GM12878 (cell line): ENCODE results near the gene RET. TPM values are rescaled to one million over a fixed set of nuclear protein-coding genes. Genes with fewer than 3 reads are reported as not detected.

ENCODE experiments used
- ATAC-seq: fragments of 200-7000 bp; cut with Tn5 transposase; 3 replicates; pipeline ENCODE4 v1.9.1; 2020; ENCODE audit warnings: mild to moderate bottlenecking, moderate library complexity
- BruUV-seq: library from RNA; stranded (reverse); fragments of 400-500 nt; replicated peaks from 2 replicates; lab custom pipeline; 2021; lab: Mats Ljungman, UMichigan
- CTCF ChIA-PET: fragments of 300-600 bp; sonication (Branson Sonifier 250); formaldehyde crosslinking; extraction: SDS; loops from one replicate; lab custom pipeline; 2021; ENCODE audit warnings: inconsistent platforms; lab: Yijun Ruan, JAX
- POLR2A ChIA-PET: fragments of 350-600 bp; formaldehyde crosslinking; extraction: SDS; loops from one replicate; lab custom pipeline; 2021; ENCODE audit warnings: inconsistent platforms; lab: Charles Lee
- RAD21 ChIA-PET: fragments of 300-600 bp; sonication (Branson Sonifier 250); formaldehyde crosslinking; loops from one replicate; lab custom pipeline; 2023; ENCODE audit warnings: antibody characterized with exemption; ENCODE audit not compliant: unreplicated experiment; lab: Charles Lee
- SMC1A ChIA-PET: fragments of 300-600 bp; sonication (Branson Sonifier 250); formaldehyde crosslinking; loops from one replicate; lab custom pipeline; 2023; ENCODE audit not compliant: unreplicated experiment, uncharacterized antibody; lab: Charles Lee
- DNase-seq: peaks from one replicate; pipeline ENCODE4 v3.0.0-alpha.2; 2011; ENCODE audit warnings: low read depth, low spot score
- FAIRE-seq: peaks from 3 replicates; lab custom pipeline; 2011; peaks lifted over from hg19 to GRCh38; lab: Jason Lieb, UNC
- H2AFZ ChIP-seq: 2 replicates; pipeline ENCODE4 v1.6.0; 2011; ENCODE audit warnings: low read depth, low read length, control low read depth; ENCODE audit not compliant: control insufficient read depth
- H3K27ac ChIP-seq: 2 replicates; pipeline ENCODE4 v1.5.1; 2011; ENCODE audit warnings: control low read depth; ENCODE audit not compliant: control insufficient read depth, insufficient read depth
- H3K27me3 ChIP-seq, 2 experiments: replicated peaks in 1 of 2; 2 replicates each; pipeline versions ENCODE4 v1.6.0 to v1.6.1; 2011; ENCODE audit warnings: low read length in 1 of 2; ENCODE audit not compliant: control insufficient read depth in 2 of 2, insufficient read depth in 2 of 2
- H3K36me3 ChIP-seq, 2 experiments: 2 replicates each; pipeline ENCODE4 v1.5.1; 2011; ENCODE audit warnings: low read length in 1 of 2; ENCODE audit not compliant: control insufficient read depth in 2 of 2, insufficient read depth in 2 of 2
- H3K4me1 ChIP-seq: 2 replicates; pipeline ENCODE4 v1.6.1; 2011; ENCODE audit warnings: mild to moderate bottlenecking, low read length, moderate library complexity, mixed read lengths; ENCODE audit not compliant: control insufficient read depth, insufficient read depth
- H3K4me2 ChIP-seq: 2 replicates; pipeline ENCODE4 v1.6.0; 2011; ENCODE audit warnings: control low read depth; ENCODE audit not compliant: control insufficient read depth, insufficient read depth
- H3K4me3 ChIP-seq: fragments of 200-600 bp; sonication (generic); 2 replicates; pipeline ENCODE4 v1.5.1; 2016
- H3K79me2 ChIP-seq: 2 replicates; pipeline ENCODE4 v1.6.0; 2011; ENCODE audit warnings: low read length; ENCODE audit not compliant: control insufficient read depth, insufficient read depth
- H3K9ac ChIP-seq: 2 replicates; pipeline ENCODE4 v1.8.0; 2011; ENCODE audit warnings: low read length, control low read depth, mixed read lengths; ENCODE audit not compliant: control insufficient read depth, insufficient read depth
- H3K9me3 ChIP-seq: replicated peaks from 3 replicates; pipeline ENCODE4 v1.5.1; 2011; ENCODE audit warnings: mild to moderate bottlenecking, low read length; ENCODE audit not compliant: control insufficient read depth, insufficient read depth
- H4K20me1 ChIP-seq: 2 replicates; pipeline ENCODE4 v1.6.0; 2011; ENCODE audit not compliant: control insufficient read depth, insufficient read depth
- ATF3 ChIP-seq: IDR thresholded peaks from 2 replicates; pipeline ENCODE4 v1.6.1; 2011; ENCODE audit warnings: low read depth, mild to moderate bottlenecking, low read length, moderate library complexity, borderline replicate concordance; ENCODE audit errors: extremely low read depth
- BCLAF1 ChIP-seq: fragments of 450-650 bp; IDR thresholded peaks from 2 replicates; pipeline ENCODE4 v1.6.1; 2017; ENCODE audit warnings: antibody characterized with exemption, mild to moderate bottlenecking, moderate library complexity
- BHLHE40 ChIP-seq, 2 experiments: fragments of 450-650 bp in 1 of 2; IDR thresholded peaks; 2 replicates each; pipeline ENCODE4 v1.6.1; 2011 to 2017; ENCODE audit warnings: low read depth in 2 of 2, borderline replicate concordance in 1 of 2, improper control_type of control experiment in 1 of 2, low read length in 1 of 2, mild to moderate bottlenecking in 1 of 2
- DPF2 ChIP-seq: fragments of 450-650 bp; IDR thresholded peaks from 2 replicates; pipeline ENCODE4 v1.6.1; 2017; ENCODE audit warnings: mild to moderate bottlenecking
- ESRRA ChIP-seq: IDR thresholded peaks from 2 replicates; pipeline ENCODE4 v1.6.1; 2012; ENCODE audit warnings: mild to moderate bottlenecking, low read length, improper control_type of control experiment
- HDAC2 ChIP-seq: fragments of 200-600 bp; sonication (generic); IDR thresholded peaks from 2 replicates; pipeline ENCODE4 v1.6.1; 2017
- JUND ChIP-seq: IDR thresholded peaks from 2 replicates; pipeline ENCODE4 v1.6.1; 2012; ENCODE audit warnings: low read depth, mild to moderate bottlenecking, low read length, improper control_type of control experiment, moderate library complexity
- KDM1A ChIP-seq: fragments of 200-600 bp; sonication (generic); IDR thresholded peaks from 2 replicates; pipeline ENCODE4 v1.6.1; 2016; ENCODE audit warnings: borderline replicate concordance
- MLLT1 ChIP-seq: fragments of 450-650 bp; IDR thresholded peaks from 2 replicates; pipeline ENCODE4 v1.6.1; 2016; ENCODE audit warnings: mild to moderate bottlenecking
- NBN ChIP-seq: fragments of 450-650 bp; IDR thresholded peaks from 2 replicates; pipeline ENCODE4 v1.6.1; 2016
- PAX5 ChIP-seq: IDR thresholded peaks from 2 replicates; pipeline ENCODE4 v1.6.1; 2011; ENCODE audit warnings: low read depth, low read length, borderline replicate concordance
- PBX3 ChIP-seq: IDR thresholded peaks from 2 replicates; pipeline ENCODE4 v1.6.1; 2011; ENCODE audit warnings: mild to moderate bottlenecking, low read depth, low read length, moderate library complexity; ENCODE audit not compliant: insufficient replicate concordance
- RCOR1 ChIP-seq: conservative IDR thresholded peaks from 2 replicates; pipeline ENCODE4 v1.6.1; 2012; ENCODE audit warnings: low read depth, low read length, improper control_type of control experiment
- RFX5 ChIP-seq: IDR thresholded peaks from 2 replicates; pipeline ENCODE4 v1.6.1; 2011; ENCODE audit warnings: low read depth, low read length, improper control_type of control experiment
- SIX5 ChIP-seq: IDR thresholded peaks from 2 replicates; pipeline ENCODE4 v1.6.1; 2011; ENCODE audit warnings: mild to moderate bottlenecking, low read depth, low read length, moderate library complexity; ENCODE audit not compliant: severe bottlenecking
- SP1 ChIP-seq: IDR thresholded peaks from one replicate; pipeline ENCODE4 v1.6.1; 2011; ENCODE audit warnings: low read depth, low read length
- SUPT20H ChIP-seq: IDR thresholded peaks from 2 replicates; pipeline ENCODE4 v1.6.1; 2011; ENCODE audit warnings: low read depth, mild to moderate bottlenecking, low read length, moderate library complexity, borderline replicate concordance; ENCODE audit not compliant: control insufficient read depth
- TAF1 ChIP-seq: IDR thresholded peaks from 2 replicates; pipeline ENCODE4 v1.6.1; 2011; ENCODE audit warnings: mild to moderate bottlenecking, low read depth, low read length, borderline replicate concordance
- ZBED1 ChIP-seq: IDR thresholded peaks from 2 replicates; pipeline ENCODE4 v1.6.1; 2016; ENCODE audit warnings: borderline replicate concordance
- ZNF24 ChIP-seq: fragments of 450-650 bp; IDR thresholded peaks from 2 replicates; pipeline ENCODE4 v1.6.1; 2017; ENCODE audit warnings: antibody characterized with exemption, mild to moderate bottlenecking
- in situ Hi-C: fragments of 300-500 bp; cut with MboI; formaldehyde crosslinking; loops from 9 replicates; pipeline ENCODE4 v1.14.3; 2018; ENCODE audit warnings: mixed read lengths
- intact Hi-C: fragments of 100-400 bp; cut with micrococcal nuclease; formaldehyde crosslinking; loops from one replicate; pipeline ENCODE4 v1.14.2; 2022; ENCODE audit not compliant: unreplicated experiment
- polyA plus RNA-seq, 11 experiments: library from polyadenylated mRNA; depleted of rRNA in 4 of 11; unstranded in 6 of 11; stranded (reverse) in 5 of 11; fragments of >200 nt; fragmentation: Nextera tagmentation in 4 of 11; fragmentation: Illumina TruSeq in 1 of 11; extraction: Ambion mirVana in 4 of 11; extraction: Trizol in 1 of 11; gene quantifications; 1 replicate in 1 of 11; 2 replicates in 10 of 11; pipeline versions ENCODE4 v1.2.1 to v1.2.3, GENCODE V29; 2011 to 2016; ENCODE audit warnings: inconsistent platforms in 2 of 11, missing spikeins in 2 of 11, low read depth in 1 of 11
- total RNA-seq, 4 experiments: library from RNA; depleted of rRNA in 3 of 4; stranded (reverse); fragments of >200 nt in 3 of 4; fragmentation: Illumina TruSeq in 1 of 4; extraction: Trizol in 1 of 4; gene quantifications; 2 replicates each; pipeline versions ENCODE4 v1.2.1 to v1.2.3, GENCODE V29; 2013 to 2021

The RET gene
- total and polyA plus RNA-seq, 10 of the 15 experiments (the other 5 are each of a cell fraction or from before 2014, with no cell fraction given), result not detected

- no peak for ATAC-seq
- H3K27ac ChIP-seq, result no peak overlapping the region
- no peaks in the 10 kb centered on the region for H3K9me3 ChIP-seq
- no peak overlapping the region for H3K9ac ChIP-seq
- RAD21 ChIA-PET, result no interaction called here
- H3K4me1 ChIP-seq, result no peaks in the 10 kb centered on the region
- H2AFZ ChIP-seq, result no peak overlapping the region
- in situ Hi-C loops (no loop called here), intact Hi-C loops (no loop called here)
- no peak for FAIRE-seq
- no peak for DNase-seq
- H3K79me2 ChIP-seq, result no peaks in the 10 kb centered on the region
- H3K27me3 ChIP-seq, result no peaks in the 10 kb centered on the region; a peak in 1 of 4 replicates
- no peaks in the 10 kb centered on the region for H4K20me1 ChIP-seq
- POLR2A ChIA-PET, result no interaction called here
- SMC1A ChIA-PET, result no interaction called here
- CTCF ChIA-PET, result no interaction called here
- BruUV-seq, result no TSS peak
- H3K4me3 ChIP-seq, result no peak overlapping the region
- H3K36me3 ChIP-seq, result no peaks in the 10 kb centered on the region
- no peak overlapping the region for H3K4me2 ChIP-seq
- TF ChIP-seq PAX5 (no peak), ZBED1 (no peak), SIX5 (no peak), NBN (no peak), RCOR1 (no peak), SP1 (no peak), ATF3 (no peak), KDM1A (no peak), BCLAF1 (no peak), TAF1 (no peak), DPF2 (no peak), JUND (no peak), PBX3 (no peak), RFX5 (no peak), ZNF24 (no peak), MLLT1 (no peak), HDAC2 (no peak), ESRRA (no peak), BHLHE40 (IDR thresholded peaks at IDR 0.05; ENCODE audit: borderline replicate concordance in 1 of 2, low read depth in 2 of 2, low read length in 1 of 2) (no peak), SUPT20H (no peak)
Observed at GRCh38 chr10:43050011-43050410, 26.9 kb upstream of the RET start.
